Activated CD8-positive, alpha-beta memory T cell treated with anti-CD3 and anti-CD28 coated beads for 48 hours (primary cell): ENCODE results near the gene BABAM2.

Source experiments
- DNase-seq, 3 experiments: peaks; one replicate each; pipeline ENCODE4 v3.0.0-alpha.2; 2020; ENCODE audit warnings: low read depth in 2 of 3, low spot score in 2 of 3

The BABAM2 gene

GRCh38 chr2:28152585-28153280 is 262.2 kb downstream of the BABAM2 start:
- no peak for DNase-seq

GRCh38 chr2:28153851-28154250 is 263.3 kb downstream of the BABAM2 start:
- no peak for DNase-seq

GRCh38 chr2:28155086-28155485 is 264.6 kb downstream of the BABAM2 start:
- DNase-seq = no peak

GRCh38 chr2:28155627-28156026 is 265.1 kb downstream of the BABAM2 start:
- no peak for DNase-seq

GRCh38 chr2:28158791-28159190 is 268.3 kb downstream of the BABAM2 start:
- DNase-seq = no peak

- DNase-seq = no peak
These were observed 270.5 kb downstream of the BABAM2 start for GRCh38 chr2:28160986-28161425.

GRCh38 chr2:28161466-28161865 is 270.9 kb downstream of the BABAM2 start:
- DNase-seq = no peak

- DNase-seq = no peak
These were observed 272.0 kb downstream of the BABAM2 start for GRCh38 chr2:28162564-28162963.

- DNase-seq = no peak
These were observed 272.5 kb downstream of the BABAM2 start for GRCh38 chr2:28163028-28163427.

GRCh38 chr2:28163627-28164279 is 273.2 kb downstream of the BABAM2 start:
- no peak for DNase-seq

- DNase-seq = no peak
These were observed 273.8 kb downstream of the BABAM2 start for GRCh38 chr2:28164280-28164801.

GRCh38 chr2:28165087-28165635 is 274.6 kb downstream of the BABAM2 start:
- DNase-seq = no peak

- no peak for DNase-seq
These were observed 276.4 kb downstream of the BABAM2 start for GRCh38 chr2:28166956-28167355.

- DNase-seq = no peak
These were observed 277.8 kb downstream of the BABAM2 start for GRCh38 chr2:28168376-28168775.

GRCh38 chr2:28169492-28169891 is 279.0 kb downstream of the BABAM2 start:
- no peak for DNase-seq

- no peak for DNase-seq
These were observed 281.8 kb downstream of the BABAM2 start for GRCh38 chr2:28172114-28172898.

- DNase-seq = no peak
These were observed 282.8 kb downstream of the BABAM2 start for GRCh38 chr2:28173377-28173776.

GRCh38 chr2:28174211-28174610 is 283.7 kb downstream of the BABAM2 start:
- no peak for DNase-seq

- DNase-seq = no peak
These were observed 284.5 kb downstream of the BABAM2 start for GRCh38 chr2:28175028-28175427.

- DNase-seq = no peak
These were observed 288.4 kb downstream of the BABAM2 start for GRCh38 chr2:28178946-28179345.

- no peak for DNase-seq
These were observed 291.3 kb downstream of the BABAM2 start for GRCh38 chr2:28181801-28182200.
